Testis (tissue), 3 donors: ENCODE measurements around the gene BATF. TPM values are rescaled to one million over a fixed set of nuclear protein-coding genes. Genes with fewer than 3 reads are reported as not detected.
A peak's percentile ranks its signal among the peaks of the same experiment; 100 is the strongest.

Experiments used
- DNase-seq: peaks from one replicate; pipeline ENCODE4 v3.0.0-alpha.2; 2019
- H3K27ac ChIP-seq, 2 donors: fragments of 200-600 bp; sonication (generic); one replicate each; pipeline ENCODE4 v1.5.1; 2019
- H3K27me3 ChIP-seq: fragments of 200-600 bp; sonication (generic); one replicate; pipeline ENCODE4 v1.5.1; 2019
- H3K36me3 ChIP-seq: fragments of 200-600 bp; sonication (generic); one replicate; pipeline ENCODE4 v1.5.1; 2017; ENCODE audit warnings: low read depth; ENCODE audit errors: missing control alignments
- H3K4me1 ChIP-seq: fragments of 200-600 bp; sonication (generic); one replicate; pipeline ENCODE4 v1.5.1; 2019
- H3K4me3 ChIP-seq, 2 donors: fragments of 200-600 bp; sonication (generic); one replicate each; pipeline ENCODE4 v1.5.1; 2017 to 2019
- H3K9me3 ChIP-seq: fragments of 200-600 bp; sonication (generic); one replicate; pipeline ENCODE4 v1.5.1; 2017
- POLR2A ChIP-seq: fragments of 450-650 bp; IDR thresholded peaks from one replicate; pipeline ENCODE4 v1.6.1; 2017; ENCODE audit warnings: antibody characterized with exemption, mild to moderate bottlenecking, moderate library complexity
- WGBS, 2 donors: methylation state at CpG; one replicate each; pipeline ENCODE4 v1.1.5; 2018; 5-methylcytosine and 5-hydroxymethylcytosine counted together
- intact Hi-C: fragments of 100-400 bp; cut with DNase I; formaldehyde crosslinking; loops from one replicate; pipeline ENCODE4 v1.15.1; 2023; ENCODE audit warnings: low total_unique reads
- polyA plus RNA-seq: library from polyadenylated mRNA; stranded (reverse); fragments of 350-450 nt; fragmentation: Illumina TruSeq; extraction: RNeasy Lipid Tissue Mini Kit (QIAGEN cat#74804); gene quantifications from one replicate; pipeline ENCODE4 v1.2.3, GENCODE V29; 2014; ENCODE audit warnings: low read depth, low replicate concordance; ENCODE audit not compliant: insufficient read depth
- total RNA-seq, 2 donors: library from RNA; depleted of rRNA; stranded (reverse); fragments of >200 nt; gene quantifications; one replicate each; pipeline ENCODE4 v1.2.3, GENCODE V29; 2016
- TF ChIP-seq, protein P1 (sequence below), 3 experiments: fragments of 450-650 bp in 2 of 3; fragments of 200-600 bp in 1 of 3; sonication (generic) in 1 of 3; IDR thresholded peaks; one replicate each; pipeline ENCODE4 v1.5.1; 2016 to 2019; ENCODE audit warnings: antibody characterized with exemption in 3 of 3, mild to moderate bottlenecking in 2 of 3, moderate library complexity in 1 of 3

The BATF gene
- total and polyA plus RNA-seq, 3 donors from 2014 or later: 0.63 to 2.9 (median 1.5) TPM

DNA sequence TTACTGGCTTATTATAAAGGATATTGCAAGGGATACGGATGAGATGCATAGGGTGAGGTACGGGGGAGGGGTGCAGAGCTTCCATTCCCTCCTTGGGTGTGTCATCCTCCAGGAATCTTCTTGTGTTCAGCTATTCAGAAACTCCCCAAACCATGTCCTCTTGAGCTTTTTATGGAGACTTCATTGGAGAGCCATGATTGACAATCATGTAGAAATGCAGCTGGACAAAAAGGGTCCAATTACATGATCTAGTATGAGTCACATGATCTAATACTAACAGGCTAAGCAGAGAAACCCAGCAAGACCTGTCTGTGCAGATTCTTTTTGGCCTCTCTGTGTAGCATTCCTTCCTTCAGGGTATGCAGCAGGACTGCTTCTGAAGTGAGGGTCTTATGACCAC, 32.2 kb downstream of the BATF start:
- Histone ChIP-seq H3K27ac (no peak overlapping the region), H3K4me3 (no peak overlapping the region), H3K9me3 (no peaks in the 10 kb centered on the region), H3K27me3 (no peaks in the 10 kb centered on the region), H3K4me1 (no peaks in the 10 kb centered on the region), H3K36me3 (no peaks in the 10 kb centered on the region)
- no peak for DNase-seq
- 47 to 70% methylated on average over 2 of the region's 2 CpGs for WGBS, 2 donors
- TF ChIP-seq, protein P1, sequence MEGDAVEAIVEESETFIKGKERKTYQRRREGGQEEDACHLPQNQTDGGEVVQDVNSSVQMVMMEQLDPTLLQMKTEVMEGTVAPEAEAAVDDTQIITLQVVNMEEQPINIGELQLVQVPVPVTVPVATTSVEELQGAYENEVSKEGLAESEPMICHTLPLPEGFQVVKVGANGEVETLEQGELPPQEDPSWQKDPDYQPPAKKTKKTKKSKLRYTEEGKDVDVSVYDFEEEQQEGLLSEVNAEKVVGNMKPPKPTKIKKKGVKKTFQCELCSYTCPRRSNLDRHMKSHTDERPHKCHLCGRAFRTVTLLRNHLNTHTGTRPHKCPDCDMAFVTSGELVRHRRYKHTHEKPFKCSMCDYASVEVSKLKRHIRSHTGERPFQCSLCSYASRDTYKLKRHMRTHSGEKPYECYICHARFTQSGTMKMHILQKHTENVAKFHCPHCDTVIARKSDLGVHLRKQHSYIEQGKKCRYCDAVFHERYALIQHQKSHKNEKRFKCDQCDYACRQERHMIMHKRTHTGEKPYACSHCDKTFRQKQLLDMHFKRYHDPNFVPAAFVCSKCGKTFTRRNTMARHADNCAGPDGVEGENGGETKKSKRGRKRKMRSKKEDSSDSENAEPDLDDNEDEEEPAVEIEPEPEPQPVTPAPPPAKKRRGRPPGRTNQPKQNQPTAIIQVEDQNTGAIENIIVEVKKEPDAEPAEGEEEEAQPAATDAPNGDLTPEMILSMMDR (IDR thresholded peaks at IDR 0.05): no peak
- TF ChIP-seq POLR2A: no peak
- intact Hi-C loops: no loop called here

DNA sequence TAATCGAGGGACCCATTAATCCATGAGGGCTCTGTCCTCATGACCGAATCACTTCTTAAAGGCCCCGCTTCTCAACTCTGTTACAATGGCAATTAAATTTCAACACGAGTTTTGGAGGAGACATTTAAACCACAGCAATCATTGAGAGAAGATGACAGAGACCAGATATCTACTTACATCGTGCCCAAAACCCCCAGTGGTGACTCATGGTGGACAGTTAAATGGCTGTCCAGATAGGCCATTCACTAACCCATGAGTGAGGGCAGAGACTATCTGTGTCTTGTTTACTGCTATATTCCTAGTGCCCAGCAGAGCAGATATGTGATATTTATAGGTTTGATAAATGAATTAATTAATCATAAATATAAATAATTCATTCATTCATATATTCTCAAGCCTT, 36.2 kb downstream of the BATF start:
- no peaks in the 10 kb centered on the region for H3K27me3 ChIP-seq
- intact Hi-C loops: no loop called here
- no peaks in the 10 kb centered on the region for H3K9me3 ChIP-seq
- DNase-seq: no peak
- no peak overlapping the region for H3K4me3 ChIP-seq
- H3K36me3 ChIP-seq: no peaks in the 10 kb centered on the region
- WGBS, 2 donors: 89 to 91% methylated on average over 5 of the region's 5 CpGs
- peaks cover 5% of the 10 kb centered on the region for H3K4me1 ChIP-seq
- no peak overlapping the region for H3K27ac ChIP-seq
- TF ChIP-seq, protein P1 (IDR thresholded peaks at IDR 0.05): no peak
- no peak for TF ChIP-seq POLR2A

DNA sequence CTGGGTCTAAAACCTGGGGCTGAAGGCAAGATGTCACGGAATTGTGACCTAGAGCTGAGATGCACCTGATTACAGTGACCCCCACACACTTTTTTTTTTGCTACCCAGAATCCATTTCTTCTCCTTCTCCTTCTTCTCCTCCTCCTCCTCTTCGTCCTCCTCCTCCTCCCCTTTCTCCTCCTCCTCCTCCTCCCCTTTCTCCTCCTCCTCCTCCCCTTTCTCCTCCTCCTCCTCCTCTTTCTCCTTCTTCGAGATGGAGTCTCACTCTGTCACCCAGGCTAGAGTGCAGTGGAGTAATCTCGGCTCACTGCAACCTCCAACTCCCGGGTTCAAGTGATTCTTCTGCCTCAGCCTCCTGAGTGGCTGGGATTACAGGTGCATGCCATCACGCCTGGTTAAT, 36.8 kb downstream of the BATF start:
- no peaks in the 10 kb centered on the region for H3K27me3 ChIP-seq
- H3K4me3 ChIP-seq: no peak overlapping the region
- TF ChIP-seq, protein P1 (IDR thresholded peaks at IDR 0.05): no peak
- TF ChIP-seq POLR2A: no peak
- no peaks in the 10 kb centered on the region for H3K9me3 ChIP-seq
- H3K27ac ChIP-seq: no peak overlapping the region
- intact Hi-C loops: no loop called here
- DNase-seq: no peak
- WGBS, 2 donors: 88 to 94% methylated on average over 6 of the region's 6 CpGs
- peaks cover 5% of the 10 kb centered on the region for H3K4me1 ChIP-seq
- H3K36me3 ChIP-seq: no peaks in the 10 kb centered on the region

DNA sequence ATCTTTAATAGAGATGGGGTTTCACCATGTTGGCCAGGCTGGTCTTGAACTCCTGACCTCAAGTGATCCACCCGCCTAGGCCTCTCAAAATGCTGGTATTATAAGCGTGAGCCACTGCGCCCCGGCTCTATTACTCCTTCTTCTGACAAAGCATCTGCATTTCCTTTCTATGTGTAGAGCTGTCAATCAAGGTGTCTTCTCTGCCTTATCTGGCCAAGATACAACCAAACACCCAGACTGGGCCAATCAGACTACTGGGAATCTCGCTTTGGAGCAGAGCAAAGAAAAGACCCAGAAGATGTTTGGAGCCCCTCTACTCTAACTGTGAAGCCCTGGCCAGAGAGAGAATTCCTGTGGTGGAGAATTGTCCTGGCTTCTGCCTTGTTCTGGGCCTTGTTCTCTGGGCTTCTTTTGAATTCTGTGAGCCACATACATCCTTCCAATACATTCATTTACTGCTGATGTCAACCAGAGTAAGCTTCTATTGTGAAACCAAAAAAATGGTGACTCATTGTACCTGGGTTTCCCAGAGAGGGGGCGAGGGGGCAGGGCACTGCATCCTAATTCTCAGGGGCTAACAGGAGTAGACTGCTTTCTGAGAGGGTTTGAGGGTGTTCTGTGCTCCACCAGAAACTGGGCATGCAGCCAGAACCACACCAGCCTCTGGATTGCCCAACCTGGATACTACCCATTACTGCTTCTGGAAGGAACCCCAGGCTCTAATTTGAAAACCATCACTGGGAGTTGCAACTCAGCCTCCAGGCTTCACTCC, 37.4 kb downstream of the BATF start:
- Histone ChIP-seq H3K4me3 (no peak overlapping the region), H3K36me3 (no peaks in the 10 kb centered on the region), H3K27ac (no peak overlapping the region), H3K4me1 (peaks cover 5% of the 10 kb centered on the region), H3K9me3 (no peaks in the 10 kb centered on the region), H3K27me3 (no peaks in the 10 kb centered on the region)
- intact Hi-C loops: loop anchor here (10.0 kb wide), 1 partner anchor 245 kb away; no protein-coding TSS in a partner anchor
- 96% methylated on average over 6 of the region's 6 CpGs for WGBS, 2 donors
- no peak for DNase-seq
- no peak for TF ChIP-seq POLR2A
- TF ChIP-seq, protein P1 (IDR thresholded peaks at IDR 0.05): no peak

DNA sequence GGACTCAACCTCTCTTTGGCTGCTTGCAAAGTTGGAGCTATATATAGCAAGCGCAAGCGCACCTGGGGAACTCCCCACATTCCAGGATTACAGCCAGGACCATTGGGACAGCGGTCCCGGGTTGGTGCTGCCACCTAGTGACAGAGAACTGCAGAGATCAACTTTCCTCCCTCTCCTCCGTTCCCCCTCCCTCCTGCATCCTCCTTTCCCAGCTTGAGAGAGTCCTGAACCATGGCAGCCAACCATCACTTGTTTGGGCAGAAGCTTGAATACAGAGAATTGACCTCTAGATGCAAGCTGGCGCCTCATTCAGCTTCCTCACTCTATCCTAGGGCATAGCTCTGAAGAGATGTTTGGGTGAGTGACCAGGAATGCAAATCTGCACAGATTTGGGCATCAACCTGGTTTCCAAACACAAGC, 38.8 kb downstream of the BATF start:
- peak; percentile 86 for DNase-seq
- Histone ChIP-seq H3K36me3 (no peaks in the 10 kb centered on the region), H3K9me3 (no peaks in the 10 kb centered on the region), H3K4me1 (peaks cover 5% of the 10 kb centered on the region), H3K4me3 (no peak overlapping the region), H3K27me3 (no peaks in the 10 kb centered on the region), H3K27ac (no peak overlapping the region)
- 5 to 8% methylated on average over 6 of the region's 6 CpGs for WGBS, 2 donors
- TF ChIP-seq POLR2A: no peak
- TF ChIP-seq, protein P1 (IDR thresholded peaks at IDR 0.05): peak; percentile 59 to 78 (median 69)
- intact Hi-C loops: loop anchor here (10.0 kb wide), 1 partner anchor 246 kb away; no protein-coding TSS in a partner anchor
